Breast epithelium (tissue), 4 donors: Measurements from ENCODE around the gene ID3. TPM values are rescaled to one million over a fixed set of nuclear protein-coding genes. Genes with fewer than 3 reads are reported as not detected.
A peak's percentile ranks its signal among the peaks of the same experiment; 100 is the strongest.

ENCODE experiments used
- DNase-seq, 2 donors: peaks; one replicate each; pipeline ENCODE4 v3.0.0-alpha.2; 2019; ENCODE audit warnings: low spot score in 2 of 2
- H3K27ac ChIP-seq, 2 donors: fragments of 200-600 bp; sonication (generic) in 1 of 2; one replicate each; pipeline ENCODE4 v1.5.1; 2016 to 2019; ENCODE audit warnings: mild to moderate bottlenecking in 1 of 2
- H3K27me3 ChIP-seq, 2 donors: fragments of 200-600 bp; sonication (generic) in 1 of 2; one replicate each; pipeline versions ENCODE4 v1.5.1 to v1.6.0; 2017 to 2019; ENCODE audit warnings: control low read depth in 1 of 2, mild to moderate bottlenecking in 1 of 2
- H3K36me3 ChIP-seq: fragments of 200-600 bp; one replicate; pipeline ENCODE4 v1.5.1; 2019
- H3K4me1 ChIP-seq, 2 donors: fragments of 200-600 bp; sonication (generic); one replicate each; pipeline ENCODE4 v1.5.1; 2016 to 2019; ENCODE audit warnings: control low read depth in 1 of 2
- H3K4me3 ChIP-seq, 3 donors: fragments of 200-600 bp; sonication (generic); 1 replicate in 2 of 3; 2 replicates in 1 of 3; pipeline ENCODE4 v1.5.1; 2016 to 2019; ENCODE audit warnings: mild to moderate bottlenecking in 3 of 3, moderate library complexity in 2 of 3
- H3K9me3 ChIP-seq, 2 donors: fragments of 200-600 bp; sonication (generic) in 1 of 2; one replicate each; pipeline ENCODE4 v1.5.1; 2016 to 2019; ENCODE audit warnings: control low read depth in 1 of 2
- CTCF ChIP-seq, 3 donors: fragments of 450-650 bp; IDR thresholded peaks; one replicate each; pipeline ENCODE4 v1.5.1; 2016 to 2017; ENCODE audit warnings: antibody characterized with exemption in 3 of 3, mild to moderate bottlenecking in 3 of 3, moderate library complexity in 3 of 3
- POLR2A ChIP-seq: fragments of 450-650 bp; IDR thresholded peaks from one replicate; pipeline ENCODE4 v1.6.1; 2016; ENCODE audit warnings: antibody characterized with exemption, mild to moderate bottlenecking, moderate library complexity
- POLR2AphosphoS5 ChIP-seq, 3 donors: sonication (generic); formaldehyde crosslinking; IDR thresholded peaks; one replicate each; pipeline ENCODE4 v1.6.1; 2017; ENCODE audit warnings: antibody characterized with exemption in 3 of 3
- intact Hi-C: fragments of 100-400 bp; cut with DNase I; formaldehyde crosslinking; loops from one replicate; pipeline ENCODE4 v1.15.1; 2023; ENCODE audit warnings: low total_unique reads
- total RNA-seq, 3 donors: library from RNA; depleted of rRNA; stranded (reverse); fragments of >200 nt; gene quantifications; one replicate each; pipeline ENCODE4 v1.1.0, GENCODE V29; 2016

ID3 gene
- total RNA-seq, 3 donors from 2014 or later, result 79.9 to 133 (median 90.9) TPM

- intact Hi-C loops, result no loop called here
- H3K9me3 ChIP-seq, result no peaks in the 10 kb centered on the region
- H3K4me1 ChIP-seq, result no peaks in the 10 kb centered on the region
- no peaks in the 10 kb centered on the region for H3K27me3 ChIP-seq
- peak overlapping the region; percentile 93 to 94 for H3K27ac ChIP-seq
- H3K4me3 ChIP-seq, result peak overlapping the region; percentile 67 to 79 (median 68)
- TF ChIP-seq POLR2AphosphoS5 (IDR thresholded peaks at IDR 0.05) (peak; percentile 32 to 42 (median 35)), CTCF (IDR thresholded peaks at IDR 0.05) (no peak), POLR2A (no peak)
- no peaks in the 10 kb centered on the region for H3K36me3 ChIP-seq
- peak; percentile 73 to 81 for DNase-seq
These were observed 4.6 kb downstream of the ID3 start for GRCh38 chr1:23554481-23555269.

GRCh38 chr1:23554127-23554480, 5.2 kb downstream of the ID3 start:
- DNase-seq, result no peak
- H3K27me3 ChIP-seq, result no peaks in the 10 kb centered on the region
- H3K4me1 ChIP-seq, result no peaks in the 10 kb centered on the region
- H3K36me3 ChIP-seq, result no peaks in the 10 kb centered on the region
- peak overlapping the region; percentile 67 to 79 (median 68) for H3K4me3 ChIP-seq
- intact Hi-C loops, result no loop called here
- TF ChIP-seq CTCF (IDR thresholded peaks at IDR 0.05) (no peak), POLR2AphosphoS5 (IDR thresholded peaks at IDR 0.05) (no peak), POLR2A (no peak)
- peak overlapping the region; percentile 93 to 94 for H3K27ac ChIP-seq
- no peaks in the 10 kb centered on the region for H3K9me3 ChIP-seq

GRCh38 chr1:23553231-23554126, 5.8 kb downstream of the ID3 start:
- H3K9me3 ChIP-seq, result no peaks in the 10 kb centered on the region
- H3K27ac ChIP-seq, result peak overlapping the region; percentile 93 to 94
- H3K27me3 ChIP-seq, result no peaks in the 10 kb centered on the region
- H3K4me3 ChIP-seq, result peak overlapping the region in 1 of 3 donors; percentile 68
- H3K36me3 ChIP-seq, result no peaks in the 10 kb centered on the region
- no peaks in the 10 kb centered on the region for H3K4me1 ChIP-seq
- no peak for DNase-seq
- TF ChIP-seq POLR2A, result no peak
- TF ChIP-seq CTCF (IDR thresholded peaks at IDR 0.05), result no peak
- no peak for TF ChIP-seq POLR2AphosphoS5 (IDR thresholded peaks at IDR 0.05)
- intact Hi-C loops, result loop anchor here (2.0 kb wide), 1 partner anchor 83 kb away; no protein-coding TSS in a partner anchor

- TF ChIP-seq POLR2A (no peak), CTCF (IDR thresholded peaks at IDR 0.05) (no peak)
- H3K36me3 ChIP-seq, result no peaks in the 10 kb centered on the region
- DNase-seq, result no peak
- intact Hi-C loops, result loop anchor here (2.0 kb wide), 1 partner anchor 85 kb away; no protein-coding TSS in a partner anchor
- no peaks in the 10 kb centered on the region for H3K9me3 ChIP-seq
- H3K27me3 ChIP-seq, result no peaks in the 10 kb centered on the region
- no peak overlapping the region for H3K4me3 ChIP-seq
- H3K27ac ChIP-seq, result no peak overlapping the region
- no peaks in the 10 kb centered on the region for H3K4me1 ChIP-seq
These were observed 7.5 kb downstream of the ID3 start for GRCh38 chr1:23551849-23552248.

GRCh38 chr1:23548704-23549143, 10.6 kb downstream of the ID3 start:
- no peaks in the 10 kb centered on the region for H3K27me3 ChIP-seq
- H3K4me3 ChIP-seq, result no peak overlapping the region
- no peaks in the 10 kb centered on the region for H3K9me3 ChIP-seq
- no peak overlapping the region for H3K27ac ChIP-seq
- H3K36me3 ChIP-seq, result no peaks in the 10 kb centered on the region
- intact Hi-C loops, result no loop called here
- no peaks in the 10 kb centered on the region for H3K4me1 ChIP-seq
- TF ChIP-seq POLR2AphosphoS5 (IDR thresholded peaks at IDR 0.05), result peak in 1 of 3 donors; percentile 37
- TF ChIP-seq POLR2A, result no peak
- no peak for DNase-seq
